ENCODE data around the gene ZFPM1.

The ZFPM1 gene

DNA sequence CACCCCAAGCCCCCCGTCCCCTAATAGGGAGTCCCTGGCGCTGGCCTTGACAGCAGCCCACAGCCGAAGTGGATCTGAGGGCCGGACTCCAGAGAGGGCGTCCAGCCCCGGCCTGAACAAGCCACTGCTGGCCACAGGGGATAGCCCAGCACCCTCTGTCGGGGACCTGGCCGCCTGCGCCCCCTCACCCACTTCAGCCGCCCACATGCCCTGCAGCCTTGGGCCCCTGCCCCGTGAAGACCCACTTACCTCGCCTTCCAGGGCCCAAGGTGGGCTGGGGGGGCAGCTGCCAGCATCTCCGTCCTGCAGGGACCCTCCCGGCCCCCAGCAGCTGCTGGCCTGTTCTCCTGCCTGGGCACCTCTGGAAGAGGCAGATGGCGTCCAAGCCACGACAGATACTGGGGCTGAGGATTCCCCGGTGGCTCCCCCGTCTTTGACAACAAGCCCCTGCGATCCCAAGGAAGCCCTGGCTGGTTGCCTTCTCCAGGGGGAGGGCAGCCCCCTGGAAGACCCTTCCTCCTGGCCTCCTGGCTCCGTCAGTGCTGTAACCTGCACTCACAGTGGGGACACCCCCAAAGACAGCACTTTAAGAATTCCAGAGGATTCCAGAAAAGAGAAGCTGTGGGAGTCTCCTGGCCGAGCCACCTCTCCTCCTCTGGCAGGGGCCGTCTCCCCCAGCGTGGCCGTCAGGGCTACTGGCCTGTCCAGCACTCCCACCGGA lies 19.3 kb upstream of the ZFPM1 start:
- no peak for FAIRE-seq
- DNase-seq (ENCODE audit: insufficient read length, low spot score): no peak

DNA sequence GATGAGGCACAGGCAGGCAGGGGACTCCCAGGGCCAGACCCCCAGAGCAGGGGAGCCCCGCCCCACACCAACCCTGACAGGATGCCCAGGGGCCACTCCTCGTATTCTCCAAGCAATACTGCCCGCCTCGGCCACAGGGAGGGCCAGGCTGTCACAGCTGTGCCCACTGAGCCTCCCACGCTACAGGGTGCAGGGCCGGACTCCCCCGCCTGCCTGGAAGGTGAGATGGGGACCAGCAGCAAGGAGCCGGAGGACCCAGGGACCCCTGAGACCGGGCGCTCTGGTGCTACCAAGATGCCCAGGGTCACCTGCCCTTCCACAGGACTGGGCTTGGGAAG lies 18.8 kb upstream of the ZFPM1 start:
- DNase-seq (ENCODE audit: insufficient read length, low spot score) (no peak), FAIRE-seq (no peak)

DNA sequence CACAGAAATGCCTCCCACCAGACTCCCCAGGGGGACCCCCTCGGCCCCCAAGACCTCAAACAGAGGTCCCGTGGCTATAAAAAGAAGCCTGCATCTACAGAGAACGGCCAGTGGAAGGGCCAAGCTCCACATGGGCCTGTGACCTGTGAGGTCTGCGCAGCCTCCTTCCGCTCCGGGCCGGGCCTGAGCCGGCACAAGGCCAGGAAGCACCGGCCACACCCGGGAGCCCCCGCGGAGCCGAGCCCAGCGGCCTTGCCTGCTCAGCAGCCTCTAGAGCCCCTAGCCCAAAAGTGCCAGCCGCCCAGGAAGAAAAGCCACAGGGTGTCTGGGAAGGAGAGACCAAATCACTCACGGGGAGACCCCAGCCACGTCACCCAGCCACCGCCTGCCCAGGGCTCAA lies 18.3 kb upstream of the ZFPM1 start:
- no peak for DNase-seq (ENCODE audit: insufficient read length, low spot score)
- FAIRE-seq: no peak

DNA sequence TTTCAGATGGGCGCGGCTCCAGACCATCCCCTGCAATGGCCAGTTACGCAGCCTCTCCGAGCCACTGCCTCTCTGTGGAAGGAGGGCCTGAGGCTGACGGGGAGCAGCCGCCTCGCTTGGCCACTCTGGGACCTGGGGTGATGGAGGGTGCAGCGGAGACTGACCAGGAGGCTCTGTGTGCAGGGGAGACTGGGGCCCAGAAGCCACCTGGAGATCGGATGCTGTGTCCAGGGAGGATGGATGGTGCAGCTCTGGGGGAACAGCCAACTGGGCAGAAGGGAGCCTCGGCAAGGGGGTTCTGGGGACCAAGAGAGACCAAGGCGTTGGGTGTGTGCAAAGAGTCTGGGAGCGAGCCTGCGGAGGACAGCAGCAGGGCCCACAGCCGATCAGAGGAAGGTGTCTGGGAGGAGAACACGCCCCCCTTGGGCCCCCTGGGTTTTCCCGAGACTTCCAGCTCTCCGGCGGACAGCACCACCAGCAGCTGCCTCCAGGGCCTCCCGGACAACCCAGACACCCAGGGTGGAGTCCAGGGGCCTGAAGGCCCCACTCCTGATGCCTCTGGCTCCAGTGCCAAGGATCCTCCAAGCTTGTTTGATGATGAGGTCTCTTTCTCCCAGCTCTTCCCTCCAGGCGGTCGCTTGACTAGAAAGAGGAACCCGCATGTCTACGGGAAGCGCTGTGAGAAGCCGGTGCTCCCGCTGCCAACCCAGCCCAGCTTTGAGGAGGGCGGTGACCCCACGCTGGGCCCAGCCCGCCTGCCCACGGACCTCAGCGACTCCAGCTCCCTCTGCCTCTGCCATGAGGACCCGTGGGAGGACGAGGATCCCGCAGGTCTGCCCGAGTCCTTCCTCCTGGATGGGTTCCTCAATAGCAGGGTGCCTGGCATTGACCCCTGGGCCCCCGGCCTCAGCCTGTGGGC lies 17.4 kb upstream of the ZFPM1 start:
- no peak for FAIRE-seq
- no peak for DNase-seq (ENCODE audit: insufficient read length, low spot score)

DNA sequence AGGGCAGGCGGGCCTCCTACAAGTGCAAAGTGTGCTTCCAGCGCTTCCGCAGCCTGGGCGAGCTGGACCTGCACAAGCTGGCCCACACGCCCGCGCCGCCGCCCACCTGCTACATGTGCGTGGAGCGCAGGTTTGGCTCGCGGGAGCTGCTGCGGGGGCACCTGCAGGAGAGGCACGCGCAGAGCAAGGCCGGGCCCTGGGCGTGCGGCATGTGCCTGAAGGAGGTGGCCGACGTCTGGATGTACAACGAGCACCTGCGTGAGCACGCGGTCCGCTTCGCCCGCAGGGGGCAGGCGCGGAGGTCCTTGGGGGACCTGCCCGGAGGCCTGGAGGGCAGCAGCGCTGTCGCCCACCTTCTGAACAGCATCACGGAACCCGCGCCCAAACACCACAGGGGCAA lies 16.3 kb upstream of the ZFPM1 start:
- DNase-seq (ENCODE audit: insufficient read length, low spot score): no peak
- peak; percentile 80 for FAIRE-seq

DNA sequence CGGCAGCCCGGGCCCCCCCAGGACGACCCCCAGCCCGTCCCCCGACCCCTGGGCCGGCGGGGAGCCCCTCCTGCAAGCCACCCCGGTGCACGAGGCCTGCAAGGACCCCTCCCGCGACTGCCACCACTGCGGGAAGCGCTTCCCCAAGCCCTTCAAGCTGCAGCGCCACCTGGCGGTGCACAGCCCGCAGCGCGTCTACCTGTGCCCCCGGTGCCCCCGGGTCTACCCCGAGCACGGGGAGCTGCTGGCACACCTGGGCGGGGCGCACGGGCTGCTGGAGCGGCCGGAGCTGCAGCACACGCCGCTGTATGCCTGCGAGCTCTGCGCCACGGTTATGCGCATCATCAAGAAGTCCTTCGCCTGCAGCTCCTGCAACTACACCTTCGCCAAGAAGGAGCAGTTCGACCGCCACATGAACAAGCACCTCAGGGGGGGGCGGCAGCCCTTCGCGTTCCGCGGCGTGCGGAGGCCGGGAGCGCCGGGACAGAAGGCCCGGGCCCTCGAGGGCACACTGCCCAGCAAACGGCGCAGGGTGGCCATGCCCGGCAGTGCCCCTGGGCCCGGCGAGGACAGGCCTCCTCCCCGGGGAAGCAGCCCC lies 15.6 kb upstream of the ZFPM1 start:
- DNase-seq (ENCODE audit: insufficient read length, low spot score) (peak; percentile 69), FAIRE-seq (peak; percentile 81)

DNA sequence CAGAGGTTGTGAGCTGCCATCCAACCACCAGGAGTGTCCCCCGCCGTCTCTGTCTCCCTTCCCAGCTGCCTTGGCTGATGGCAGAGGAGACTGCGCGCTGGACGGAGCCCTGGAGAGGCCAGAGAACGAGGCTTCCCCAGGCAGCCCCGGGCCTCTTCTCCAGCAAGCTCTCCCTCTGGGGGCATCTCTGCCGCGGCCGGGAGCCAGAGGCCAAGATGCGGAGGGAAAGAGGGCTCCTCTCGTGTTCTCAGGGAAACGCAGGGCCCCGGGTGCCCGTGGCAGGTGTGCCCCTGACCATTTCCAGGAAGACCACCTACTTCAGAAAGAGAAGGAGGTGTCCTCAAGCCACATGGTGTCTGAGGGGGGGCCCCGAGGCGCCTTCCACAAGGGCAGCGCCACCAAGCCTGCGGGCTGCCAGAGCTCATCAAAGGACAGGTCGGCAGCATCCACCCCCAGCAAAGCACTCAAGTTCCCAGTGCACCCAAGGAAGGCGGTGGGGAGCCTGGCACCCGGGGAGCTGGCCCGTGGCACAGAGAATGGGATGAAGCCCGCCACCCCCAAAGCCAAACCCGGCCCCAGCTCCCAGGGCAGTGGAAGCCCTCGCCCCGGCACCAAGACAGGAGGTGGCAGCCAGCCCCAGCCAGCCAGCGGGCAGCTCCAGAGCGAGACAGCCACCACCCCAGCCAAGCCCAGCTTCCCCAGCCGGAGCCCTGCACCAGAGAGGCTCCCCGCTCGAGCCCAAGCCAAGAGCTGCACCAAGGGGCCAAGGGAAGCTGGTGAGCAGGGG lies 14.8 kb upstream of the ZFPM1 start:
- no peak for FAIRE-seq
- DNase-seq (ENCODE audit: insufficient read length, low spot score): no peak

DNA sequence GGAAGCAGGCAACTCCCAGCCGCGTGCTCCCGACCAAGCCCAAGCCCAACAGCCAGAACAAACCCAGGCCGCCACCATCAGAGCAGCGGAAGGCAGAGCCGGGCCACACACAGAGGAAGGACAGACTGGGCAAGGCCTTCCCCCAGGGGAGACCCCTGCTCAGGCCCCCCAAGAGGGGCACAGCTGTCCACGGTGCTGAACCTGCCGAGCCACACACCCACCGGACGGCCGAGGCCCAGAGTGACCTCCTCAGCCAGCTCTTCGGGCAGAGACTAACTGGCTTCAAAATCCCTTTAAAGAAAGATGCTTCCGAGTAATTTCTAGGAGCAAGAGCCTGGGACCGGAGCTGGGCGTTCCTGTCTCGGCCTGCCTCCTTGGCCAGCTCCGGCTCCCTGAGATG lies 14.1 kb upstream of the ZFPM1 start:
- DNase-seq (ENCODE audit: insufficient read length, low spot score): no peak
- no peak for FAIRE-seq

DNA sequence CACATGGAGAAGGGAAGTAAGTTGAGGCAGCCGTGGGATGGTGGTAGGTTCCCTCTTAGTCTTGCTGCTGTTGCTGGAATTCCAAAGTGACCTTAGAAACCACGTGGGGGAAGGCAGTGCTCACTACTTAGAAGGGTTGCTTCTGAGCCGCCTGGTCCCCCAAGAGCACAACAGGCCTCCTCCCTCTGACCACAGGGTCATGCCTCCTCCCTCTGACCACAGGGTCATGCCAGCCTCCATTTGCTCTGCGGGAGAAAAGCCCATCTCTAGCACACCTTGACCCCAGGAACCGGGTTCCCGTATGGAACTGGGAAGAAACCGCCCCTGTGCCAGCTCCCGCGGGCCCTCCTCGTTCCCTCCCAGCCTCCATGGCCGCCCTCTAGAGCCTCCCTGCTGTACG lies 13.4 kb upstream of the ZFPM1 start:
- DNase-seq (ENCODE audit: insufficient read length, low spot score) (no peak), FAIRE-seq (no peak)

DNA sequence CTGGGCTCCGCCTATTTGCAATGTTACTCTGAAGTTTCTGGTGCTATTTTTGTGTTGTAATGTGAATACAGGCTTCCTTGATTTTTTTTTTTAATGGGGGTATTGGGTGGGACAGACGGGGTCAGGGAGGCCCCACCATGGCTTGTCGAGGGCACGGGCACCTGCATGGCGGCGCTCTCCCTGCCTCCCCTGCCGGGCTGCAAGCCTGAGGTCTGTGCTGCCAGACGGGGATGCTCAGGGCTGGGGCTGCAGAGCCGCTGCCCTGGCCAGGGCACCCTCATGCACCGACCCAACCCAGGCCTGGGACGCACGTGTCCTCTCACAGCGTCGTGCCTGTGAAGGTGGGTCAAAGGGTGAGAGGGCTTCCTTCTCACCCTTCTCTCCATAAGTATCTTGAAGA lies 13.0 kb upstream of the ZFPM1 start:
- no peak for FAIRE-seq
- DNase-seq (ENCODE audit: insufficient read length, low spot score): no peak

DNA sequence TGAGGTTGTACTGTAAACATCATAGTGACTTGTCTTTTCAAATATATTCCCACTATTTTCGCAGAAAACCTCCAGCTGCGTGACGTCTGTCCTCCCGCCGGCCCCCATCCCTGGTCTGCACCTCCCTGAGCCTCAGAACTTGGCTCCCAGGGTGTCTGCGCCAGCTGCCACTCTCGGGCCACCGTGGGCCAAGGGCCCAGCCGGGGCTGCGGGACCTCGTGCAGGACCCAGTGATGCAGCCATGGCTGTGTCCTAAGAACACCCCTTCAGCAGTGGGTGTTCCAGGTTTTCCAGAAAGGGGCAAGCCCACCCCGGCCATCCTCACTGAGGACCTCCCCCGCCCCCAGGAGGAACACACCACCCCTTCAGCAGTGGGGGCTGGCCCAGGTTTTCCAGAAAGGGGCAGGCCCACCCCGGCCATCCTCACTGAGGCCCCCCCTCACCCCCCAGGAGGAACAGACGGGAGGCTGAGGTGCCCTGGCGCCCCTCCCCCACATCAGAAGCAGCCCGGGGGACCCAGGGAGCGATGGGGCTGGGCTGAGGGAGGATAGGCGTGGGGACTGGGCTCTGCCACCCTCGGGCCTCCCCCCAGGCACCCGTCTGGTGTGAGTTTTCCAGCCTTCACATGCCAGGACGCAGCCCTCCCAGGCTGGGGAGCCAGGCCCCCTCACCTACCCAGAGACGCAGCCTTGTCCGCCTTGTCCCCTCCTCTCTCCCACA lies 12.2 kb upstream of the ZFPM1 start:
- FAIRE-seq (no peak), DNase-seq (ENCODE audit: insufficient read length, low spot score) (no peak)

DNA sequence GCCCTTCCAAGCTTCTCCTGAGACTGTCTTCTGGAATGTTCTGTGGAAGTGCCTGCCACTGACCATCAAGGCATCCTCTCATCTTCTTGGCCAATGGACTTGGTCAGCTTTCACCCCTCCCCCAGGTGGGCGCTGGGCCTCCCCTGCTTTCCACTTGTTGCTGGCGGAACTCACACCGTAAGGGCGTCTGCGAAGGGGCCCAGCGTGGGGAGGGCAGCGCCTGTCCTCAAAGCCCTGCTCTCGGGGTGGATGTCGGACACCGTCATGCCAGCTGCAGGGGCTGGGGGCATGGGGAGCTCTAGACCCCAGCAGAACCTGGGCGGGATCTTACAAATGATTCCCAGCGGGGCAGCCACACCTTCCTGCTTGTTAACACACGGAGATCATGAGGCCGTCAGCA lies 11.6 kb upstream of the ZFPM1 start:
- no peak for DNase-seq (ENCODE audit: insufficient read length, low spot score)
- FAIRE-seq: no peak

DNA sequence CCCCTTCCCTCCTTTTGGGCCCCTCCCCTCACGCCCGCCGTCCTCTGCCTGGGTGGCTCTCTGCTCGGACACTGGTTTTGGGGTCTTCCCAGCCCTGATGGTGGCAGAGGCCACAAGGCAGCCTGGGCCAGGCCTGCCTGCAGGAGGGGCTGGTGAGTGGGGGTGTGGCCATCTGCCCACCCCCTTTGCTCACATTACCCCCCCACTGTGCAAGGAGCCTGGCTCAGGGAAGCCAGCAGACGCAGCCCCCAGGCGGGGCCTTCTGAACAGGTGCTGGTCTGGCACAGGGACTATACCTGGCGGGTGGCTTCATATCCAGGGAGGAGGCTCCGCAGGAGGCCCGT lies 10.7 kb upstream of the ZFPM1 start:
- no peak for FAIRE-seq
- DNase-seq (ENCODE audit: insufficient read length, low spot score): no peak

DNA sequence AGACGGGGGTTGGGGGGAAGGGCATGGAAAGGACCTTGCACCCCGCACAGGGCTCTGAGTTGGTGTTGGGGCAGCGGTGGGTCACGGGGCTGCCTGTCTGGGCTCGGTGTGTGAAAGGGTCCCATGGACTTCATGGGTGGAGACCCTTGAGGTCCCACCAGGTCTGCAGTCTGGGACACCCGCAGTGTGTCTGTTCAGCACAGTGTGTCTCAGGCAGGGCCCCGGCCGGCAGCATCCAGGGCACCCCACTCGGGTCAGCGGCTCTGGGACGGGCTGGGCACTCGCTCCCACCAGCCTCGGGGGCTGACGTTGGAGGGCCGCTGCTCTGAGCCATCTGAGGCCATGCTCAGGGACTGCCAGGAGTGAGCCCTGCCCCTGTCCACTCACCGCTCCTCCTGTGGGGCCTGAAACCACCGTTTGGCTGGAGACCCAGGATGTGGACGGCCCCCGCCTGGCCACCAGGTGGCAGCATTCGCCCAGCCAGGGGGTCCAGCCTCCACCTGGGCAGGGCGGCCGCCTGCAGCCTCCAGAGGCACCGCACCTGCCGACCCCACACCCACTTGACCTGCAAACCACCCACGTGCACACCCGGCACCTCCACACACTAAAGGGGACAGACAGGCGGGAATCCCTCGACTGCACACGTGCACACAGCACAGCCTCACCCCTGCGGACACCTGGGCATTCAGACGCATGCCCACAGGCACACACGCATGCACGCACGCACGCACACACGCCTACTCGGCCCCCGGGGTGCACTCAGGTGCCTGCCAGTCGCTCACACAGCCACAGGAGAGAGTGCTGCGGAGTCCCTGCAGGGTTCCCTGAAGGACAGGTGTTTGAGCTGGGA lies 10.1 kb upstream of the ZFPM1 start:
- DNase-seq (ENCODE audit: insufficient read length, low spot score): peak; percentile 92

DNA sequence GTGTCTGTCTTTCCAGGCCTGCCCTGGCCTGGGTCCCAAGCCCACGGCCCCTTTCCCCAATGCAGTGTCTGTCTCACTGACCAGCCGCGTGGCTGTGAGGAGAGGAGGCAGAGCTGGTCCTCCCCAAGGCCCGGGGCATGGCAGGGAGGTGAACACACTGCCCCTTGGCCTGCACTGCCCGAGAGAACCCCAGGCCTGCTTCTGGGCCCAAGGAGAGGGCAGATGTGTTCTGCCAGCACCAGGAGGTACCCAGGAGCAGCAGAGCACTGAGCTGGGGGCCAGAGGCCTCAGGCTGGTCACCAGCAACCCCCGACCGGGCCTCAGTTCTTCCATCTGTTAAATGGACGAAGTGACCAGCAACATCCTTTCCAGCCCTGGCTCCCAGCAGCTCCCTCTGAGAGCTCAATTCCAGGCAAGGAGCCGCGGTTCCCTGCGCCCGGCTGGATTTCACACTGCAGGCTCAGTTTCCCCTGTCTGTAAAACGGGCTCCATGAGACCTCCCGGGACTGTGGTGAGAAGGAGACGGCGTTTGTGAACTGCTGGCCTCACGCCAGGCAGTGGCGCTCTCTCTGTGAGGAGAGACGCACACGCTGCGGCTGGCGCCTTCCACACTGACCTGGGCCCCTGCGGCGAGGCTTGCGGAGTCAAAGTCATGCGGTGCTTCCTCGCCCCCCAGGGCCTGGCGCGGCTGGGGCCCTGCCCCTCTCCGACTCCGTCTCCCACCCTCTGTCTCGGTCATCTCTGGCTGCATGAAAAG lies 8.1 kb upstream of the ZFPM1 start:
- DNase-seq (ENCODE audit: insufficient read length, low spot score) (no peak), FAIRE-seq (no peak)

More for the DNA sequence above, 10.1 kb upstream of the ZFPM1 start:
- peak; percentile 98 for FAIRE-seq

DNA sequence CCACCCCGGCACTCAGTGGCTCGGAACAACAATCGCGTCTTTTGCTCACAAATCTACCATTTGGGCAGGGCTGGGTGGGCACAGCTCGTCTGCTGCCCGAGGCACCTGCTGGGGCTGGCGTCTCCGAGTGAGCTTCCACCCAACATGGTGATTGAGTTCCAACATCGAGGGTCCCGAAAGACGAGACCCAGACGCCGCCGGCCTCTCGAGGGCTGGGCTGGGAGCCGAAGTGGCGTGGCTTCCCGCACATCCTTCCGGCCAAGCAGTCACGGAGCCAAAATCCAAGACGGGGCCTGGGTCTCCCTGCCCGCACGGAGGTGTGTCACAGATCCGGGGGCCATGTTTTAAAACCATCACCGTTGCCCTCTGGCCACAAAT lies 7.5 kb upstream of the ZFPM1 start:
- no peak for FAIRE-seq
- DNase-seq (ENCODE audit: insufficient read length, low spot score): no peak

DNA sequence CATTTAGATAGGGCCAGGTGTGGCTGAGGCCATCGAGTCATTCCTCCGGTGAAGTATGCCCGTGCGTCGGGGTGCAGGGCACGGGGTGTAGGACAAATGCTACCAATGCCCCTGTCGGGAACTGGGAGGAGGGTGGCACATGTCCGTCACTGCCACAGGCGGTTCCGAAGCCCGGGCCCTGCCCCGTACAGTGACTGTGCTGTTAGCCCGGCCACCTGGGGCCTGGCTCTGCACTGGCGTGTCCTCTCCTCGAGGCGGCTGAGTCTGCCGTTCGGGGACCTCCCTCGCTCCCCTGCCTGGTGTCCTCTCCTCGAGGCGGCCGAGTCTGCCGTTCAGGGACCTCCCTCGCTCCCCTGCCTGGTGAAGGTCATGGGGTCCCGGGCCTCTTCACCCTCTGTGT lies 7.0 kb upstream of the ZFPM1 start:
- DNase-seq (ENCODE audit: insufficient read length, low spot score) (no peak), FAIRE-seq (no peak)

DNA sequence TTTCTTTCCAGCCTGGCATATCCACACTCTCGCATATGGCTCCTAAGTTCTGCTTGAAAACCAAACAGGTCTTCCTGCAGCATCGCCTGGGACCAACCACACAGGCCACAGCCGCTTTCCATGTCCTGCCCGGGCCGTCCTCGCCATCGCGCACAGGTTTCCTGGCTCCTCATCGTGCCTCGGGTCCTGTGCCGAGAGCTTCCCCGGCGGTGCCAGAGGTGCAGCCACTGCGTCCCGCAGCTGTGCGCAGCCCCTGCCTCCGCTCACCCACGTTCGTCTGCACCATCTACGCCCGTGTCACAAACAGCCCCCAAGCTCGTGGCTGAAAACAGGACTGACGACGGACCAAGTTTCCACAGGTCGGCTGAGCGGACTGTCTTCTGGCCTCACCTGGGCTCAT lies 6.3 kb upstream of the ZFPM1 start:
- FAIRE-seq: no peak
- DNase-seq (ENCODE audit: insufficient read length, low spot score): no peak

DNA sequence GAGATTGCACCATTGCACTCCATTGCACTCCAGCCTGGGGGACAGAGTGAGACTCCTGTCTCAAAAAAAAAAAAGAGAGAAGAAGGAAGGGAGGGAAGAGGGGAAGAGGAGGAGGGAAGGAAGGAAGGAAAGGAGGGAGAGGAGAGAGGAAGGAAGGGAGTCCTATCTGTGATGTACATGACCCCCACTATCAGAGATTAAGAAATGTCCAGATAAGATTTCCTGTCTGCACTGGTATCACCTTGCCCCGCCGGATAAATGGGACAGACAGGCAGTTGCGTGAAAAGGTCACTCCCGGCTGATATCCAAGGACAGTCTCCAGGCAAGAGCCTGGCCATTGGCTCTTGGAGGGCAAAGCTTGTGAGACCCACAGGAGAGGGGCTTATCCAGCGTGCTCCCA lies 5.2 kb upstream of the ZFPM1 start:
- no peak for FAIRE-seq
- no peak for DNase-seq (ENCODE audit: insufficient read length, low spot score)

Measured in HTR-8/SVneo (cell line).